Activated naive CD4-positive, alpha-beta T cell treated with anti-CD3 and anti-CD28 coated beads, Interleukin-2, amount 10 ng/mL, durations not matched to agents 7 days and 5 days (primary cell): ENCODE measurements around the gene AGRN.

Experiments used
- CTCF ChIA-PET: fragments of 350-600 bp; sonication (Branson Sonifier 250); formaldehyde crosslinking; loops from one replicate; lab custom pipeline; 2021; ENCODE audit warnings: antibody characterized with exemption; lab: Charles Lee
- DNase-seq: peaks from one replicate; pipeline ENCODE4 v3.0.0-alpha.2; 2020
- H3K27ac Mint-ChIP-seq: one replicate; pipeline ENCODE4 v1.8.0; 2021; ENCODE audit warnings: mild to moderate bottlenecking, moderate library complexity, mixed read lengths
- H3K27me3 Mint-ChIP-seq: one replicate; pipeline ENCODE4 v1.8.0; 2021; ENCODE audit warnings: mild to moderate bottlenecking, mixed read lengths
- H3K36me3 Mint-ChIP-seq: one replicate; pipeline ENCODE4 v1.8.0; 2021; ENCODE audit warnings: mixed read lengths
- H3K4me1 Mint-ChIP-seq: one replicate; pipeline ENCODE4 v1.8.0; 2021; ENCODE audit warnings: mixed read lengths
- H3K4me3 Mint-ChIP-seq: one replicate; pipeline ENCODE4 v1.8.0; 2021; ENCODE audit warnings: mild to moderate bottlenecking, moderate library complexity, mixed read lengths
- H3K9me3 Mint-ChIP-seq: one replicate; pipeline ENCODE4 v1.8.0; 2021; ENCODE audit warnings: mixed read lengths

AGRN gene

GRCh38 chr1:1037366-1038327 lies 17.7 kb downstream of the AGRN start:
- no peak overlapping the region for H3K4me3 Mint-ChIP-seq
- H3K4me1 Mint-ChIP-seq: peaks cover 18% of the 10 kb centered on the region
- no peak for DNase-seq
- peaks cover 68% of the 10 kb centered on the region for H3K27me3 Mint-ChIP-seq
- CTCF ChIA-PET: interaction anchor here (0.7 to 5.5 kb wide), 4 partner anchors 26 to 84 kb away, joined by 3 to 30 read pairs (median 4); no protein-coding TSS in a partner anchor
- no peaks in the 10 kb centered on the region for H3K9me3 Mint-ChIP-seq
- no peaks in the 10 kb centered on the region for H3K36me3 Mint-ChIP-seq
- H3K27ac Mint-ChIP-seq: no peak overlapping the region

- Mint-ChIP-seq H3K9me3 (no peaks in the 10 kb centered on the region), H3K27ac (no peak overlapping the region), H3K4me3 (no peak overlapping the region), H3K27me3 (peaks cover 66% of the 10 kb centered on the region), H3K36me3 (no peaks in the 10 kb centered on the region), H3K4me1 (peaks cover 18% of the 10 kb centered on the region)
- DNase-seq: no peak
- CTCF ChIA-PET: interaction anchor here (1.1 to 5.5 kb wide), 2 partner anchors 25 to 36 kb away, joined by 4 to 30 read pairs; no protein-coding TSS in a partner anchor
Observed at GRCh38 chr1:1038694-1039093, 18.8 kb downstream of the AGRN start.

- peak overlapping the region; percentile 46 for H3K4me3 Mint-ChIP-seq
- peaks cover 18% of the 10 kb centered on the region for H3K4me1 Mint-ChIP-seq
- CTCF ChIA-PET: interaction anchor here (0.5 to 5.5 kb wide), 8 partner anchors 18 to 462 kb away, joined by 3 to 30 read pairs (median 4); no protein-coding TSS in a partner anchor
- no peaks in the 10 kb centered on the region for H3K36me3 Mint-ChIP-seq
- no peak overlapping the region for H3K27ac Mint-ChIP-seq
- H3K27me3 Mint-ChIP-seq: peaks cover 60% of the 10 kb centered on the region
- DNase-seq: no peak
- no peaks in the 10 kb centered on the region for H3K9me3 Mint-ChIP-seq
Observed at GRCh38 chr1:1039145-1039910, 19.4 kb downstream of the AGRN start.

- Mint-ChIP-seq H3K27me3 (peaks cover 50% of the 10 kb centered on the region), H3K4me3 (peak overlapping the region; percentile 46), H3K27ac (no peak overlapping the region), H3K9me3 (no peaks in the 10 kb centered on the region), H3K4me1 (peaks cover 17% of the 10 kb centered on the region), H3K36me3 (no peaks in the 10 kb centered on the region)
- DNase-seq: peak; percentile 87
- CTCF ChIA-PET: interaction anchor here (0.7 to 5.5 kb wide), 8 partner anchors 19 to 83 kb away, joined by 3 to 30 read pairs (median 3); no protein-coding TSS in a partner anchor
Observed at GRCh38 chr1:1040004-1040991, 20.4 kb downstream of the AGRN start.

- no peak for DNase-seq
- Mint-ChIP-seq H3K9me3 (no peaks in the 10 kb centered on the region), H3K4me1 (peaks cover 17% of the 10 kb centered on the region), H3K4me3 (no peak overlapping the region), H3K27ac (no peak overlapping the region), H3K27me3 (peaks cover 42% of the 10 kb centered on the region), H3K36me3 (no peaks in the 10 kb centered on the region)
- CTCF ChIA-PET: interaction anchor here (0.7 to 5.5 kb wide), 4 partner anchors 19 to 82 kb away, joined by 3 to 30 read pairs (median 6); no protein-coding TSS in a partner anchor
Observed at GRCh38 chr1:1041092-1041523, 21.2 kb downstream of the AGRN start.

GRCh38 chr1:1041873-1042272 lies 22.0 kb downstream of the AGRN start:
- CTCF ChIA-PET: interaction anchor here (2.3 kb wide), 1 partner anchor 18 kb away, joined by 7 read pairs; no protein-coding TSS in a partner anchor
- peaks cover 34% of the 10 kb centered on the region for H3K27me3 Mint-ChIP-seq
- no peaks in the 10 kb centered on the region for H3K36me3 Mint-ChIP-seq
- H3K4me3 Mint-ChIP-seq: peak overlapping the region; percentile 28
- no peak overlapping the region for H3K27ac Mint-ChIP-seq
- DNase-seq: no peak
- H3K9me3 Mint-ChIP-seq: no peaks in the 10 kb centered on the region
- peaks cover 17% of the 10 kb centered on the region for H3K4me1 Mint-ChIP-seq

- DNase-seq: no peak
- no peak overlapping the region for H3K4me3 Mint-ChIP-seq
- H3K27ac Mint-ChIP-seq: no peak overlapping the region
- CTCF ChIA-PET: no interaction called here
- H3K4me1 Mint-ChIP-seq: peaks cover 17% of the 10 kb centered on the region
- peaks cover 26% of the 10 kb centered on the region for H3K27me3 Mint-ChIP-seq
- H3K36me3 Mint-ChIP-seq: no peaks in the 10 kb centered on the region
- H3K9me3 Mint-ChIP-seq: no peaks in the 10 kb centered on the region
Observed at GRCh38 chr1:1042835-1043234, 22.9 kb downstream of the AGRN start.

GRCh38 chr1:1043411-1043810 lies 23.5 kb downstream of the AGRN start:
- CTCF ChIA-PET: no interaction called here
- Mint-ChIP-seq H3K9me3 (no peaks in the 10 kb centered on the region), H3K4me3 (no peak overlapping the region), H3K36me3 (no peaks in the 10 kb centered on the region), H3K27me3 (peaks cover 20% of the 10 kb centered on the region), H3K4me1 (peaks cover 15% of the 10 kb centered on the region), H3K27ac (no peak overlapping the region)
- DNase-seq: no peak

GRCh38 chr1:1043921-1044320 lies 24.0 kb downstream of the AGRN start:
- CTCF ChIA-PET: interaction anchor here (0.6 to 0.9 kb wide), 2 partner anchors 20 kb away, joined by 3 read pairs; no protein-coding TSS in a partner anchor
- Mint-ChIP-seq H3K4me3 (no peak overlapping the region), H3K9me3 (no peaks in the 10 kb centered on the region), H3K27me3 (peaks cover 15% of the 10 kb centered on the region), H3K4me1 (peaks cover 10% of the 10 kb centered on the region), H3K36me3 (no peaks in the 10 kb centered on the region), H3K27ac (no peak overlapping the region)
- no peak for DNase-seq

GRCh38 chr1:1044455-1045078 lies 24.6 kb downstream of the AGRN start:
- CTCF ChIA-PET: interaction anchor here (0.6 to 0.9 kb wide), 2 partner anchors 19 to 21 kb away, joined by 3 read pairs; no protein-coding TSS in a partner anchor
- no peak for DNase-seq
- no peaks in the 10 kb centered on the region for H3K36me3 Mint-ChIP-seq
- no peak overlapping the region for H3K4me3 Mint-ChIP-seq
- H3K4me1 Mint-ChIP-seq: peaks cover 3% of the 10 kb centered on the region
- H3K9me3 Mint-ChIP-seq: no peaks in the 10 kb centered on the region
- peaks cover 8% of the 10 kb centered on the region for H3K27me3 Mint-ChIP-seq
- H3K27ac Mint-ChIP-seq: no peak overlapping the region

GRCh38 chr1:1045129-1045528 lies 25.2 kb downstream of the AGRN start:
- no peaks in the 10 kb centered on the region for H3K9me3 Mint-ChIP-seq
- H3K4me3 Mint-ChIP-seq: no peak overlapping the region
- no peaks in the 10 kb centered on the region for H3K36me3 Mint-ChIP-seq
- peaks cover 3% of the 10 kb centered on the region for H3K27me3 Mint-ChIP-seq
- H3K4me1 Mint-ChIP-seq: no peaks in the 10 kb centered on the region
- CTCF ChIA-PET: no interaction called here
- H3K27ac Mint-ChIP-seq: no peak overlapping the region
- DNase-seq: no peak

- Mint-ChIP-seq H3K4me3 (no peak overlapping the region), H3K36me3 (no peaks in the 10 kb centered on the region), H3K4me1 (no peaks in the 10 kb centered on the region), H3K27me3 (no peaks in the 10 kb centered on the region), H3K9me3 (no peaks in the 10 kb centered on the region), H3K27ac (no peak overlapping the region)
- no peak for DNase-seq
- CTCF ChIA-PET: no interaction called here
Observed at GRCh38 chr1:1046243-1046642, 26.3 kb downstream of the AGRN start.

- Mint-ChIP-seq H3K36me3 (no peaks in the 10 kb centered on the region), H3K9me3 (no peaks in the 10 kb centered on the region), H3K4me1 (no peaks in the 10 kb centered on the region), H3K27me3 (no peaks in the 10 kb centered on the region), H3K4me3 (no peak overlapping the region), H3K27ac (no peak overlapping the region)
- no peak for DNase-seq
- CTCF ChIA-PET: no interaction called here
Observed at GRCh38 chr1:1046767-1047166, 26.8 kb downstream of the AGRN start.
